Measurements from ENCODE around the gene ADNP2.

ADNP2 gene

GRCh38 chr18:80107426-80107825 is 1.6 kb upstream of the ADNP2 start:
- no peak for DNase-seq (ENCODE audit: low read depth)

GRCh38 chr18:80108121-80108536 is 933 bp upstream of the ADNP2 start:
- no peak for DNase-seq (ENCODE audit: low read depth)

- no peak for DNase-seq (ENCODE audit: low read depth)
Observed at GRCh38 chr18:80109676-80110078, 615 bp downstream of the ADNP2 start.

GRCh38 chr18:80112624-80113248 is 3.7 kb downstream of the ADNP2 start:
- no peak for DNase-seq (ENCODE audit: low read depth)

GRCh38 chr18:80115035-80115434 is 6.0 kb downstream of the ADNP2 start:
- no peak for DNase-seq (ENCODE audit: low read depth)

- no peak for DNase-seq (ENCODE audit: low read depth)
Observed at GRCh38 chr18:80119111-80119510, 10.0 kb downstream of the ADNP2 start.

- DNase-seq (ENCODE audit: low read depth): no peak
Observed at GRCh38 chr18:80120932-80121331, 11.9 kb downstream of the ADNP2 start.

- DNase-seq (ENCODE audit: low read depth): no peak
Observed at GRCh38 chr18:80124131-80124530, 15.1 kb downstream of the ADNP2 start.

GRCh38 chr18:80126797-80127196 is 17.7 kb downstream of the ADNP2 start:
- DNase-seq (ENCODE audit: low read depth): no peak

- DNase-seq (ENCODE audit: low read depth): no peak
Observed at GRCh38 chr18:80127635-80128034, 18.6 kb downstream of the ADNP2 start.

- DNase-seq (ENCODE audit: low read depth): no peak
Observed at GRCh38 chr18:80129672-80130367, 20.8 kb downstream of the ADNP2 start.

- DNase-seq (ENCODE audit: low read depth): no peak
Observed at GRCh38 chr18:80130555-80130954, 21.5 kb downstream of the ADNP2 start.

GRCh38 chr18:80132180-80132812 is 23.2 kb downstream of the ADNP2 start:
- no peak for DNase-seq (ENCODE audit: low read depth)

- DNase-seq (ENCODE audit: low read depth): no peak
Observed at GRCh38 chr18:80133124-80133523, 24.1 kb downstream of the ADNP2 start.

- no peak for DNase-seq (ENCODE audit: low read depth)
Observed at GRCh38 chr18:80135136-80135535, 26.1 kb downstream of the ADNP2 start.

- no peak for DNase-seq (ENCODE audit: low read depth)
Observed at GRCh38 chr18:80136679-80137078, 27.6 kb downstream of the ADNP2 start.

- no peak for DNase-seq (ENCODE audit: low read depth)
Observed at GRCh38 chr18:80137137-80137536, 28.1 kb downstream of the ADNP2 start.

GRCh38 chr18:80137976-80138375 is 28.9 kb downstream of the ADNP2 start:
- no peak for DNase-seq (ENCODE audit: low read depth)

- DNase-seq (ENCODE audit: low read depth): no peak
Observed at GRCh38 chr18:80140455-80140985, 31.5 kb downstream of the ADNP2 start.

- DNase-seq (ENCODE audit: low read depth): no peak
Observed at GRCh38 chr18:80143881-80144280, 34.8 kb downstream of the ADNP2 start.

- DNase-seq (ENCODE audit: low read depth): no peak
Observed at GRCh38 chr18:80145196-80145804, 36.2 kb downstream of the ADNP2 start.

GRCh38 chr18:80147037-80147417 is 38.0 kb downstream of the ADNP2 start:
- no peak for DNase-seq (ENCODE audit: low read depth)
